Panc1 (cell line): ENCODE results near the gene MRPS11. TPM values are rescaled to one million over a fixed set of nuclear protein-coding genes. Genes with fewer than 3 reads are reported as not detected.

Experiments
- ATAC-seq: fragments of 200-7000 bp; cut with Tn5 transposase; 2 replicates; pipeline ENCODE4 v1.9.1; 2020; ENCODE audit warnings: mild to moderate bottlenecking, moderate library complexity
- BruUV-seq: library from RNA; stranded (reverse); fragments of 400-500 nt; replicated peaks from 2 replicates; lab custom pipeline; 2021; lab: Mats Ljungman, UMichigan
- CTCF ChIA-PET: fragments of 300-600 bp; sonication (Branson Sonifier 250); formaldehyde crosslinking; loops from one replicate; lab custom pipeline; 2022; ENCODE audit warnings: antibody characterized with exemption; lab: Charles Lee
- POLR2A ChIA-PET: fragments of 300-600 bp; sonication (Branson Sonifier 250); formaldehyde crosslinking; loops from one replicate; lab custom pipeline; 2022; ENCODE audit warnings: antibody characterized with exemption; lab: Charles Lee
- DNase-seq: peaks from one replicate; pipeline ENCODE4 v3.0.0-alpha.2; 2010; ENCODE audit warnings: low read depth, low spot score
- H3K27ac ChIP-seq: 2 replicates; pipeline ENCODE4 v1.5.1; 2011; ENCODE audit warnings: mild to moderate bottlenecking, low read length, inconsistent platforms
- H3K27me3 ChIP-seq: fragments of 200-500 bp; sonication (Bioruptor generic); 2 replicates; pipeline ENCODE4 v1.6.0; 2014; ENCODE audit warnings: low read length, inconsistent platforms; ENCODE audit not compliant: control insufficient read depth, insufficient read depth
- H3K36me3 ChIP-seq: fragments of 200-500 bp; sonication (Bioruptor generic); 2 replicates; pipeline ENCODE4 v1.5.1; 2014; ENCODE audit warnings: inconsistent platforms, mild to moderate bottlenecking, low read length, moderate library complexity; ENCODE audit not compliant: control insufficient read depth, insufficient read depth
- H3K4me1 ChIP-seq: 2 replicates; pipeline ENCODE4 v1.5.1; 2011; ENCODE audit warnings: inconsistent platforms, mild to moderate bottlenecking, low read length, moderate library complexity; ENCODE audit not compliant: control insufficient read depth, insufficient read depth
- H3K4me3 ChIP-seq, 2 experiments: 2 replicates each; pipeline ENCODE4 v1.5.1; 2011 to 2012; ENCODE audit warnings: low read depth in 2 of 2, low read length in 2 of 2, mild to moderate bottlenecking in 2 of 2, inconsistent platforms in 1 of 2, moderate library complexity in 1 of 2
- H3K9me3 ChIP-seq: fragments of 200-500 bp; sonication (Bioruptor generic); 2 replicates; pipeline ENCODE4 v1.5.1; 2014; ENCODE audit warnings: low read depth, mild to moderate bottlenecking, inconsistent platforms, low read length, moderate library complexity; ENCODE audit not compliant: control insufficient read depth, insufficient read depth
- CTCF ChIP-seq: fragments of 450-650 bp; IDR thresholded peaks from 2 replicates; pipeline ENCODE4 v1.5.1; 2017; ENCODE audit warnings: mild to moderate bottlenecking
- POLR2AphosphoS5 ChIP-seq: IDR thresholded peaks from 2 replicates; pipeline ENCODE4 v1.6.1; 2012; ENCODE audit warnings: mild to moderate bottlenecking, low read depth, low read length, moderate library complexity
- REST ChIP-seq, 2 experiments: IDR thresholded peaks; 2 replicates each; pipeline ENCODE4 v1.6.1; 2011 to 2012; ENCODE audit warnings: low read depth in 2 of 2, control low read depth in 1 of 2, low read length in 1 of 2, mild to moderate bottlenecking in 1 of 2, moderate library complexity in 1 of 2; ENCODE audit not compliant: insufficient read depth in 1 of 2
- SIN3A ChIP-seq: IDR thresholded peaks from 2 replicates; pipeline ENCODE4 v1.6.1; 2012; ENCODE audit warnings: low read depth, mild to moderate bottlenecking, low read length, moderate library complexity, borderline replicate concordance; ENCODE audit not compliant: insufficient read depth
- TCF7L2 ChIP-seq: IDR thresholded peaks from 2 replicates; pipeline ENCODE4 v1.6.1; 2011; ENCODE audit warnings: mild to moderate bottlenecking, low read depth, low read length, inconsistent platforms
- in situ Hi-C: cut with HindIII; loops from 2 replicates; pipeline ENCODE4 v1.10.0; 2016; ENCODE audit warnings: low sequenced_read_pairs, low pct_unique_long_range_greater_than_20kb
- intact Hi-C: fragments of 100-400 bp; cut with micrococcal nuclease; formaldehyde crosslinking; loops from one replicate; pipeline ENCODE4 v1.10.0; 2022; ENCODE audit not compliant: unreplicated experiment
- total RNA-seq: library from RNA; stranded (reverse); gene quantifications from one replicate; pipeline ENCODE4 v1.2.1, GENCODE V29; 2021; ENCODE audit not compliant: unreplicated experiment

Gene MRPS11
- total RNA-seq, 1 experiment from 2014 or later = 76.9 TPM

- ChIA-PET POLR2A (no interaction called here), CTCF (no interaction called here)
- in situ Hi-C loops (no loop called here), intact Hi-C loops (no loop called here)
- Histone ChIP-seq H3K9me3 (no peaks in the 10 kb centered on the region), H3K4me1 (no peaks in the 10 kb centered on the region), H3K36me3 (no peaks in the 10 kb centered on the region), H3K27ac (no peak overlapping the region), H3K27me3 (no peaks in the 10 kb centered on the region), H3K4me3 (no peak overlapping the region)
- TF ChIP-seq POLR2AphosphoS5 (no peak), REST (IDR thresholded peaks at IDR 0.05; ENCODE audit: insufficient read depth in 1 of 2, low read depth in 2 of 2, low read length in 1 of 2) (no peak), SIN3A (no peak), TCF7L2 (no peak), CTCF (no peak)
- no peak for ATAC-seq
- DNase-seq = no peak
- no TSS peak for BruUV-seq
These were observed 36.9 kb downstream of the MRPS11 start for GRCh38 chr15:88504445-88504844.

- ChIA-PET POLR2A (no interaction called here), CTCF (no interaction called here)
- Histone ChIP-seq H3K4me3 (no peak overlapping the region), H3K9me3 (no peaks in the 10 kb centered on the region), H3K36me3 (no peaks in the 10 kb centered on the region), H3K4me1 (no peaks in the 10 kb centered on the region), H3K27ac (no peak overlapping the region), H3K27me3 (no peaks in the 10 kb centered on the region)
- no TSS peak for BruUV-seq
- DNase-seq (no peak), ATAC-seq (no peak)
- in situ Hi-C loops (no loop called here), intact Hi-C loops (no loop called here)
- no peak for TF ChIP-seq POLR2AphosphoS5
- no peak for TF ChIP-seq TCF7L2
- TF ChIP-seq REST (IDR thresholded peaks at IDR 0.05; ENCODE audit: insufficient read depth in 1 of 2, low read depth in 2 of 2, low read length in 1 of 2) = no peak
- TF ChIP-seq SIN3A = no peak
- TF ChIP-seq CTCF = no peak
These were observed 38.2 kb downstream of the MRPS11 start for GRCh38 chr15:88505721-88506120.
